Thyroid gland (tissue), 4 donors: ENCODE measurements around the gene BRWD1. TPM values are rescaled to one million over a fixed set of nuclear protein-coding genes. Genes with fewer than 3 reads are reported as not detected.
"Not testable (repeated sequence)": the region's sequence is repeated elsewhere in the genome, so short reads cannot be mapped to it uniquely, and the experiment has no call there.

Experiments
- DNase-seq, 2 donors: peaks; one replicate each; pipeline ENCODE4 v3.0.0-alpha.2; 2019
- H3K27ac ChIP-seq, 3 donors: fragments of 200-600 bp; sonication (generic); 1 replicate in 2 of 3; 2 replicates in 1 of 3; pipeline ENCODE4 v1.5.1; 2016 to 2019; ENCODE audit warnings: mild to moderate bottlenecking in 1 of 3, moderate library complexity in 1 of 3
- H3K27me3 ChIP-seq: fragments of 200-600 bp; sonication (generic); one replicate; pipeline ENCODE4 v1.5.1; 2019
- H3K36me3 ChIP-seq, 2 donors: fragments of 200-600 bp; sonication (generic); one replicate each; pipeline ENCODE4 v1.5.1; 2016 to 2019
- H3K4me1 ChIP-seq, 2 donors: fragments of 200-600 bp; sonication (generic); one replicate each; pipeline ENCODE4 v1.5.1; 2017 to 2019
- H3K4me3 ChIP-seq, 3 donors: fragments of 200-600 bp; sonication (generic); replicated peaks in 1 of 3; 1 replicate in 2 of 3; 2 replicates in 1 of 3; pipeline ENCODE4 v1.5.1; 2016; ENCODE audit warnings: mild to moderate bottlenecking in 1 of 3
- H3K9me3 ChIP-seq: fragments of 200-600 bp; sonication (generic); one replicate; pipeline ENCODE4 v1.5.1; 2017
- POLR2A ChIP-seq, 2 donors: fragments of 450-650 bp; IDR thresholded peaks; one replicate each; pipeline ENCODE4 v1.6.1; 2017; ENCODE audit warnings: antibody characterized with exemption in 2 of 2, mild to moderate bottlenecking in 2 of 2, moderate library complexity in 1 of 2
- WGBS, 2 donors: methylation state at CpG; one replicate each; pipeline ENCODE4 v1.1.5; 2017; 5-methylcytosine and 5-hydroxymethylcytosine counted together
- intact Hi-C: fragments of 100-400 bp; cut with DNase I; formaldehyde crosslinking; loops from one replicate; pipeline ENCODE4 v1.15.1; 2023
- total RNA-seq, 4 donors: library from RNA; depleted of rRNA; stranded (reverse); fragments of >200 nt; gene quantifications; one replicate each; pipeline ENCODE4 v1.2.3, GENCODE V29; 2016
- TF ChIP-seq, protein P1 (sequence below), 6 experiments: fragments of 200-600 bp in 3 of 6; fragments of 450-650 bp in 3 of 6; sonication (generic) in 3 of 6; IDR thresholded peaks; one replicate each; pipeline ENCODE4 v1.5.1; 2016 to 2019; ENCODE audit warnings: antibody characterized with exemption in 6 of 6, mild to moderate bottlenecking in 2 of 6, inconsistent platforms in 1 of 6, moderate library complexity in 1 of 6

The BRWD1 gene
- total RNA-seq, 4 donors from 2014 or later: 66.6 to 125 (median 85.3) TPM

DNA sequence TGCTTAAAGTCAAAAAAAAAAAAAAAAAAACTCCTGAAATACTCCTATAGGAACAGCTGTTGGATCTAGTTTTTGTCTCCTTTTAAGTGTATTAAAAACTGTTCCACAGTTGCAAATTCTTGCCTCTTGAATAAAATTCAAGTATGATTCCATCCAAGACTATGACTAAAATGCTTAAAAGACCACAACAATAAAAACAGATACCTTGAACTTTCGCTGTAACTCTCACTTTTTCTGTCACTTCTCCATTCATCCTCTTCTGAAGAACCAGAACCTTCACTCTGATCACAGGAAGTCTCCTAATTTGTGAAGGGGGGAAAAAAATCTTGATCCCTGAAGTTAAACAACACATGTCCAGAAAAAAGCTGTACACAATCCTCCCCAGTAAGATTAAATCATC lies 75.2 kb downstream of the BRWD1 start:
- TF ChIP-seq, protein P1, sequence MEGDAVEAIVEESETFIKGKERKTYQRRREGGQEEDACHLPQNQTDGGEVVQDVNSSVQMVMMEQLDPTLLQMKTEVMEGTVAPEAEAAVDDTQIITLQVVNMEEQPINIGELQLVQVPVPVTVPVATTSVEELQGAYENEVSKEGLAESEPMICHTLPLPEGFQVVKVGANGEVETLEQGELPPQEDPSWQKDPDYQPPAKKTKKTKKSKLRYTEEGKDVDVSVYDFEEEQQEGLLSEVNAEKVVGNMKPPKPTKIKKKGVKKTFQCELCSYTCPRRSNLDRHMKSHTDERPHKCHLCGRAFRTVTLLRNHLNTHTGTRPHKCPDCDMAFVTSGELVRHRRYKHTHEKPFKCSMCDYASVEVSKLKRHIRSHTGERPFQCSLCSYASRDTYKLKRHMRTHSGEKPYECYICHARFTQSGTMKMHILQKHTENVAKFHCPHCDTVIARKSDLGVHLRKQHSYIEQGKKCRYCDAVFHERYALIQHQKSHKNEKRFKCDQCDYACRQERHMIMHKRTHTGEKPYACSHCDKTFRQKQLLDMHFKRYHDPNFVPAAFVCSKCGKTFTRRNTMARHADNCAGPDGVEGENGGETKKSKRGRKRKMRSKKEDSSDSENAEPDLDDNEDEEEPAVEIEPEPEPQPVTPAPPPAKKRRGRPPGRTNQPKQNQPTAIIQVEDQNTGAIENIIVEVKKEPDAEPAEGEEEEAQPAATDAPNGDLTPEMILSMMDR (IDR thresholded peaks at IDR 0.05): no peak
- no peak for TF ChIP-seq POLR2A (IDR thresholded peaks at IDR 0.05)
- no peaks in the 10 kb centered on the region for H3K9me3 ChIP-seq
- no peaks in the 10 kb centered on the region for H3K4me1 ChIP-seq
- no peak overlapping the region for H3K27ac ChIP-seq
- 92 to 98% methylated on average over 1 of the region's 1 CpG for WGBS, 2 donors
- no peak overlapping the region for H3K4me3 ChIP-seq
- intact Hi-C loops: no loop called here
- peaks cover 21 to 27% of the 10 kb centered on the region in 2 donors for H3K36me3 ChIP-seq
- DNase-seq: no peak
- no peaks in the 10 kb centered on the region for H3K27me3 ChIP-seq

DNA sequence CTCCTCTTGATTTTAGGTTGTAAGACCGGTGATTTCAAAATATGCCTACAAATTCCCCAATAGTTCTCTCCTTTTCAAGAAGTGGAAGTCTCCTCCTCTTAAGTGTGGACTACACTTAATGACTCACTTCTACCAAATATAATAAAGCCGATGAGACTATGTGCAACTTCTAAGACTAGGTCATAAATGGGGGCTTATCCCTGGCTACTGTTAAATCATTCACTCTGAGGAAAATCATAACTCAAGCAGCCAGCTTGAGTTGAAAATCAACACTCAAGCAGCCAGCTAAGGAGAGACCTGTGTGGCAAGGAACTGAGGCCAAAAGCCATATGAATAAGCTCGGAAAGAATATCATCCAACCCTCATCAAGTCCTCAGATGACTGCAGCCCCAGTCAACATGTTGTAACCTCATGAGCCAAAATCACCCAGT lies 80.6 kb downstream of the BRWD1 start:
- intact Hi-C loops: no loop called here
- no peak for DNase-seq
- 75 to 79% methylated on average over 3 of the region's 3 CpGs for WGBS, 2 donors
- H3K9me3 ChIP-seq: no peaks in the 10 kb centered on the region
- H3K27me3 ChIP-seq: no peaks in the 10 kb centered on the region
- no peak overlapping the region for H3K27ac ChIP-seq
- no peak for TF ChIP-seq POLR2A (IDR thresholded peaks at IDR 0.05)
- TF ChIP-seq, protein P1 (IDR thresholded peaks at IDR 0.05): no peak
- no peaks in the 10 kb centered on the region for H3K4me1 ChIP-seq
- no peak overlapping the region for H3K4me3 ChIP-seq
- peaks cover 16 to 17% of the 10 kb centered on the region in 2 donors for H3K36me3 ChIP-seq

DNA sequence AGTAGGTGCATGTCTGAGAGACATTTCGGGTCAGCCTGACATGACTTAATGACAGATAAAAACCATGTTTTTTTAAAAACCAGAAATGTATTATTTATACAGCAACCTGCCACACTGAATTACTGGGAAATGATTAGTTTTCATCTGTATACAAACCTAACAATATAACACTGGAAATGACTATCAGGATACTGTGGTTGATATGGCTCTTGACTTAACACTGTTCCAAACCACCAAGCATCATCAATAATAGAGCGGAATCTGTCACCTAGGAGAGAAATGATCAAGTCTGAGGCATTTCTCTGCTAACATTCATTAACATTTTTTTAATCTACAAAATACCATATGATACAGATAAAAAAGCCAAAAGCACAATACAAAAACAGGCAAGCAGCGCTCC lies 88.5 kb downstream of the BRWD1 start:
- intact Hi-C loops: no loop called here
- Histone ChIP-seq H3K4me3 (no peak overlapping the region), H3K27ac (no peak overlapping the region), H3K36me3 (peaks cover 12 to 17% of the 10 kb centered on the region in 2 donors), H3K4me1 (peaks cover 14 to 18% of the 10 kb centered on the region in 2 donors), H3K27me3 (no peaks in the 10 kb centered on the region), H3K9me3 (no peaks in the 10 kb centered on the region)
- WGBS, 2 donors: 96 to 99% methylated on average over 3 of the region's 3 CpGs
- no peak for DNase-seq
- no peak for TF ChIP-seq POLR2A (IDR thresholded peaks at IDR 0.05)

DNA sequence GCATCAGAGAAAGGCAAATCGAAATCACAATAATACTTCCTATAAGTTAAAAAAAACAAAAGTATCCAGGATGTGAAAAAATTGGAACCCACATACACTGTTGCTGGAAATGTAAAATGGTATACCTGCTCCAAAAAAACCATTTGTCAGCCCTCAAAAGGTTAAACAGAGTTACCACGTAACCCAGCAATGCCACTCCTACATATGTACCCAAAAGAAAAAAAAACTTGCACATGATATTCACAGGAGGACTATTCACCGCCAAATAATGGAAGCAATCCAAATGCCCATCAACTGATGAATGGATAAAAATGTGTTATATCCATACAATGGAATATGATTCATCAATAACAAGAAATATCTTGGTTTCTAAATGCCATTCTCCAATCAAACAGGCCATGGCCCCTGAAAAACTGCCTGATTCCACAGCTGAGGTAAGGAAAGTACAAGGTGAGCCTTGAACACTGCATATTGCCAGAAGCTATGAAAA lies 91.4 kb downstream of the BRWD1 start:
- Histone ChIP-seq H3K27ac (peak overlapping the region; percentile 16 to 47 (median 37)), H3K27me3 (no peaks in the 10 kb centered on the region), H3K36me3 (peaks cover 4 to 9% of the 10 kb centered on the region in 2 donors), H3K4me3 (no peak overlapping the region), H3K9me3 (no peaks in the 10 kb centered on the region), H3K4me1 (peaks cover 14 to 18% of the 10 kb centered on the region in 2 donors)
- intact Hi-C loops: no loop called here
- DNase-seq: no peak
- TF ChIP-seq, protein P1 (IDR thresholded peaks at IDR 0.05): no peak
- TF ChIP-seq POLR2A (IDR thresholded peaks at IDR 0.05): no peak
- WGBS, 2 donors: 73 to 78% methylated on average over 3 of the region's 3 CpGs

DNA sequence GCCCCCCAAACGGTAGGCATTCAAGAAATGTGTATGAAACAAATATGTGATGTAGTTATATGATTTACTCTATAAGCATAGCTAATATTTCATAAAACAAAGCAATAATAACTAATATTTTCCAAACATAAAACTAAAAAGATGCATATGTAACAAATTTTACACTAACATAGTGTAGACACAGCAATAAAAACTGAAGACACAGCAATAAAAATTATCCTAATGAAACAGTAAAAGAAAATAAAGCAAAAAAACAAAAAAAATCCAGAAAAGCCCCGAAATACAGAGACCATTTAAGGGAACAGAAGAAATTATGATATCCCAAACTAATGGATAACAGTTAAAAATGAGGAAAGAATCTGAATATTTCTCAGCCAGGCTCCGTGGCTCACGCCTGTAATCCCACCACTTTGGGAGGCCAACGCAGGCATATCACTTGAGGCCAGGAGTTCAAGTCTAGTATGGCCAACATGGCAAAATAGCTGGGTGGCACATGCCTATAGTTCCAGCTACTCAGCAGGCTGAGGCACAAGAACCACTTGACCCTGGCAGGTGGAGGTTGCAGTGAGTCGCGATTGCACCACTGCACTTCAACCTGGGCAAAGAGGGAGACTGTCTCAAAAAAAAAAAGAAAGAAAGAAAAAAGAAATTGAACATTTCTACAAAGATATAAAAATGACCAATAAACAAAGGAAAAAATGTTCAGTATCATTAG lies 92.0 kb downstream of the BRWD1 start:
- peak overlapping the region; percentile 16 to 59 (median 47) for H3K27ac ChIP-seq
- WGBS, 2 donors: 67 to 69% methylated on average over 7 of the region's 7 CpGs
- no peaks in the 10 kb centered on the region for H3K27me3 ChIP-seq
- DNase-seq: peak; percentile 73 to 79
- TF ChIP-seq, protein P1 (IDR thresholded peaks at IDR 0.05): no peak
- no peak for TF ChIP-seq POLR2A (IDR thresholded peaks at IDR 0.05)
- H3K4me3 ChIP-seq: no peak overlapping the region
- peaks cover 0 to 5% of the 10 kb centered on the region in 2 donors for H3K36me3 ChIP-seq
- intact Hi-C loops: no loop called here
- H3K4me1 ChIP-seq: peaks cover 18% of the 10 kb centered on the region in 2 donors
- no peaks in the 10 kb centered on the region for H3K9me3 ChIP-seq

DNA sequence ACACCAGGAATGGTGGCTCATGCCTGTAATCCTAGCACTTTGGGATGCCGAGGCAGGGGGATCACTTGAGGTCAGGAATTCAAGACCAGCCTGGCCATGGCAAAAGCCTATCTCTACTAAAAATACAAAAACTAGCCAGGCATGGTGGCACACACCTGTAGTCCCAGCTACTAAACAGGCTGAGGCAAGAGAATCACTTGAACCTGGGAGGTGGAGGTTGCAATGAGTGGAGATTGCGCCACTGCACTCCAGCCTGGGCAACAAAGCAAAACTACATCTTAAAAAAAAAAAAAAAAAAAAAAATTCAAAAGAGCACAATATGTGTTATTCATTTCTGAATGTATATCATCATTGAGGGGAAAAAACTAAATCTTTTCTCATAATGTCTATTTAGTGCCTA lies 92.6 kb downstream of the BRWD1 start:
- H3K36me3 ChIP-seq, H3K4me3 ChIP-seq, H3K9me3 ChIP-seq, H3K27me3 ChIP-seq, intact Hi-C loops: not testable (repeated sequence)
- Histone ChIP-seq H3K4me1 (peaks cover 23% of the 10 kb centered on the region in 2 donors), H3K27ac (peak overlapping the region; percentile 46 to 59 (median 47))
- peak; percentile 76 to 81 for DNase-seq
- WGBS, 2 donors: 51 to 57% methylated on average over 2 of the region's 2 CpGs
